Measurements from ENCODE around the gene EFNB1.

Gene EFNB1

GRCh38 chrX:68843992-68844391, 15.2 kb downstream of the EFNB1 start:
- peak; percentile 21 for DNase-seq (ENCODE audit: low spot score)

- DNase-seq (ENCODE audit: low spot score), result no peak
These were observed 15.8 kb downstream of the EFNB1 start for GRCh38 chrX:68844581-68844980.

- no peak for DNase-seq (ENCODE audit: low spot score)
These were observed 17.7 kb downstream of the EFNB1 start for GRCh38 chrX:68846536-68846935.

- no peak for DNase-seq (ENCODE audit: low spot score)
These were observed 18.4 kb downstream of the EFNB1 start for GRCh38 chrX:68847172-68847571.

- DNase-seq (ENCODE audit: low spot score), result no peak
These were observed 19.5 kb downstream of the EFNB1 start for GRCh38 chrX:68848189-68848940.

GRCh38 chrX:68851082-68851481, 22.3 kb downstream of the EFNB1 start:
- no peak for DNase-seq (ENCODE audit: low spot score)

- no peak for DNase-seq (ENCODE audit: low spot score)
These were observed 23.2 kb downstream of the EFNB1 start for GRCh38 chrX:68852046-68852445.

GRCh38 chrX:68853665-68854251, 24.9 kb downstream of the EFNB1 start:
- no peak for DNase-seq (ENCODE audit: low spot score)

GRCh38 chrX:68865300-68865699, 36.5 kb downstream of the EFNB1 start:
- no peak for DNase-seq (ENCODE audit: low spot score)

GRCh38 chrX:68865926-68866325, 37.1 kb downstream of the EFNB1 start:
- no peak for DNase-seq (ENCODE audit: low spot score)

- no peak for DNase-seq (ENCODE audit: low spot score)
These were observed 38.8 kb downstream of the EFNB1 start for GRCh38 chrX:68867458-68868112.

- no peak for DNase-seq (ENCODE audit: low spot score)
These were observed 39.5 kb downstream of the EFNB1 start for GRCh38 chrX:68868316-68868715.

- no peak for DNase-seq (ENCODE audit: low spot score)
These were observed 40.3 kb downstream of the EFNB1 start for GRCh38 chrX:68868902-68869800.

- DNase-seq (ENCODE audit: low spot score), result no peak
These were observed 41.5 kb downstream of the EFNB1 start for GRCh38 chrX:68870357-68870756.

GRCh38 chrX:68872171-68872570, 43.4 kb downstream of the EFNB1 start:
- no peak for DNase-seq (ENCODE audit: low spot score)

- no peak for DNase-seq (ENCODE audit: low spot score)
These were observed 45.3 kb downstream of the EFNB1 start for GRCh38 chrX:68874076-68874475.

GRCh38 chrX:68876731-68877130, 47.9 kb downstream of the EFNB1 start:
- no peak for DNase-seq (ENCODE audit: low spot score)

GRCh38 chrX:68877606-68878005, 48.8 kb downstream of the EFNB1 start:
- DNase-seq (ENCODE audit: low spot score), result no peak

GRCh38 chrX:68878977-68879645, 50.3 kb downstream of the EFNB1 start:
- no peak for DNase-seq (ENCODE audit: low spot score)

GRCh38 chrX:68880846-68881552, 52.2 kb downstream of the EFNB1 start:
- no peak for DNase-seq (ENCODE audit: low spot score)

- DNase-seq (ENCODE audit: low spot score), result no peak
These were observed 53.1 kb downstream of the EFNB1 start for GRCh38 chrX:68881911-68882310.

Measured in kidney tubule cell (primary cell).